Activated CD8-positive, alpha-beta memory T cell treated with anti-CD3 and anti-CD28 coated beads, Interleukin-2, amount 50 U/mL, for 1 hour (primary cell): Measurements from ENCODE around the gene SPAG9.

Experiments
- DNase-seq: peaks from one replicate; pipeline ENCODE4 v3.0.0-alpha.2; 2020; ENCODE audit errors: extremely low read depth

SPAG9 gene

GRCh38 chr17:51120739-51121619 lies at the start of gene SPAG9:
Gene SPAG9 (minus strand): TSS chr17:51120868. CDS start chr17:51120656, 212 bp downstream.
- DNase-seq = peak; percentile 72

GRCh38 chr17:51169340-51169739 lies 48.7 kb upstream of the SPAG9 start:
- DNase-seq = no peak

- no peak for DNase-seq
Measured at GRCh38 chr17:51166987-51167931, 46.6 kb upstream of the SPAG9 start.

GRCh38 chr17:51166198-51166986 lies 45.7 kb upstream of the SPAG9 start, which contains the start of gene NME2:
Gene NME2 (plus strand): TSS chr17:51166411. CDS start chr17:51166831, 420 bp downstream.
- no peak for DNase-seq

- DNase-seq = no peak
Measured at GRCh38 chr17:51165680-51166197, 45.1 kb upstream of the SPAG9 start.

- no peak for DNase-seq
Measured at GRCh38 chr17:51164911-51165679, 44.4 kb upstream of the SPAG9 start.

GRCh38 chr17:51161541-51161940 lies 40.9 kb upstream of the SPAG9 start:
- DNase-seq = no peak

- DNase-seq = no peak
Measured at GRCh38 chr17:51159604-51160003, 38.9 kb upstream of the SPAG9 start.

- DNase-seq = no peak
Measured at GRCh38 chr17:51155416-51155815, 34.7 kb upstream of the SPAG9 start.

- DNase-seq = no peak
Measured at GRCh38 chr17:51154176-51154575, 33.5 kb upstream of the SPAG9 start.

- peak; percentile 93 for DNase-seq
Measured at GRCh38 chr17:51153210-51154072, 32.8 kb upstream of the SPAG9 start, which contains the start of gene NME1. Gene NME1 (plus strand): TSS chr17:51153559. CDS start chr17:51155655, 2,096 bp downstream.

GRCh38 chr17:51152766-51153209 lies 32.1 kb upstream of the SPAG9 start:
- no peak for DNase-seq

GRCh38 chr17:51150932-51151331 lies 30.3 kb upstream of the SPAG9 start:
- no peak for DNase-seq

- DNase-seq = no peak
Measured at GRCh38 chr17:51149163-51149562, 28.5 kb upstream of the SPAG9 start.

- DNase-seq = no peak
Measured at GRCh38 chr17:51147650-51148049, 27.0 kb upstream of the SPAG9 start.

- DNase-seq = no peak
Measured at GRCh38 chr17:51144266-51145022, 23.8 kb upstream of the SPAG9 start.

GRCh38 chr17:51142597-51142996 lies 21.9 kb upstream of the SPAG9 start:
- no peak for DNase-seq

- no peak for DNase-seq
Measured at GRCh38 chr17:51135956-51136355, 15.3 kb upstream of the SPAG9 start.

- no peak for DNase-seq
Measured at GRCh38 chr17:51133365-51133764, 12.7 kb upstream of the SPAG9 start.
